Measurements from ENCODE around the gene GBE1. TPM values are rescaled to one million over a fixed set of nuclear protein-coding genes. Genes with fewer than 3 reads are reported as not detected.

GBE1 gene
- total RNA-seq, 1 experiment from 2014 or later, result 9.2 TPM

DNA sequence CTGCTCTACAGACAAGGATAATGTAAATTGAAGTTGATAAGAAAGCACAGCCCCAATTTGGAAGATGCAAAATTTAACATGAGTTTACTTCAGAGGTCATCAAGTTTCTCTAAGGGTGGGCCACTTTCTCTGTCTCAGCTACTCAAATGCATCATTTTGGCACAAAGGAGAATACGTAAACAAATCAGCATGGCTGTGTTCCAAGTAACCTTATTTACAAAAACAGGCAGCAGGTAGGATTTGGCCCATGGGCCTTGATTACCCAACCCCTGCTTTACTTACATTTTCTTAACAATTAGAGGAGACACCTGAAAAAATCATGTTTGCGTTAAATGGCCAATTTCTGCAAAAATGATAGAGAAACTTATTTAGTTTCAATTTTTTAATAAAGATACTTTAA is 181.7 kb downstream of the GBE1 start (continued):
- TF ChIP-seq, protein P1, sequence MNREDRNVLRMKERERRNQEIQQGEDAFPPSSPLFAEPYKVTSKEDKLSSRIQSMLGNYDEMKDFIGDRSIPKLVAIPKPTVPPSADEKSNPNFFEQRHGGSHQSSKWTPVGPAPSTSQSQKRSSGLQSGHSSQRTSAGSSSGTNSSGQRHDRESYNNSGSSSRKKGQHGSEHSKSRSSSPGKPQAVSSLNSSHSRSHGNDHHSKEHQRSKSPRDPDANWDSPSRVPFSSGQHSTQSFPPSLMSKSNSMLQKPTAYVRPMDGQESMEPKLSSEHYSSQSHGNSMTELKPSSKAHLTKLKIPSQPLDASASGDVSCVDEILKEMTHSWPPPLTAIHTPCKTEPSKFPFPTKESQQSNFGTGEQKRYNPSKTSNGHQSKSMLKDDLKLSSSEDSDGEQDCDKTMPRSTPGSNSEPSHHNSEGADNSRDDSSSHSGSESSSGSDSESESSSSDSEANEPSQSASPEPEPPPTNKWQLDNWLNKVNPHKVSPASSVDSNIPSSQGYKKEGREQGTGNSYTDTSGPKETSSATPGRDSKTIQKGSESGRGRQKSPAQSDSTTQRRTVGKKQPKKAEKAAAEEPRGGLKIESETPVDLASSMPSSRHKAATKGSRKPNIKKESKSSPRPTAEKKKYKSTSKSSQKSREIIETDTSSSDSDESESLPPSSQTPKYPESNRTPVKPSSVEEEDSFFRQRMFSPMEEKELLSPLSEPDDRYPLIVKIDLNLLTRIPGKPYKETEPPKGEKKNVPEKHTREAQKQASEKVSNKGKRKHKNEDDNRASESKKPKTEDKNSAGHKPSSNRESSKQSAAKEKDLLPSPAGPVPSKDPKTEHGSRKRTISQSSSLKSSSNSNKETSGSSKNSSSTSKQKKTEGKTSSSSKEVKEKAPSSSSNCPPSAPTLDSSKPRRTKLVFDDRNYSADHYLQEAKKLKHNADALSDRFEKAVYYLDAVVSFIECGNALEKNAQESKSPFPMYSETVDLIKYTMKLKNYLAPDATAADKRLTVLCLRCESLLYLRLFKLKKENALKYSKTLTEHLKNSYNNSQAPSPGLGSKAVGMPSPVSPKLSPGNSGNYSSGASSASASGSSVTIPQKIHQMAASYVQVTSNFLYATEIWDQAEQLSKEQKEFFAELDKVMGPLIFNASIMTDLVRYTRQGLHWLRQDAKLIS (CRISPR knock-in tag; IDR thresholded peaks at IDR 0.05; ENCODE audit: borderline replicate concordance), result no peak
- TF ChIP-seq GABPB1 (CRISPR knock-in tag; IDR thresholded peaks at IDR 0.05), result no peak
- TF ChIP-seq, protein P2, sequence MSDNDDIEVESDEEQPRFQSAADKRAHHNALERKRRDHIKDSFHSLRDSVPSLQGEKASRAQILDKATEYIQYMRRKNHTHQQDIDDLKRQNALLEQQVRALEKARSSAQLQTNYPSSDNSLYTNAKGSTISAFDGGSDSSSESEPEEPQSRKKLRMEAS (CRISPR knock-in tag; IDR thresholded peaks at IDR 0.05), result no peak

DNA sequence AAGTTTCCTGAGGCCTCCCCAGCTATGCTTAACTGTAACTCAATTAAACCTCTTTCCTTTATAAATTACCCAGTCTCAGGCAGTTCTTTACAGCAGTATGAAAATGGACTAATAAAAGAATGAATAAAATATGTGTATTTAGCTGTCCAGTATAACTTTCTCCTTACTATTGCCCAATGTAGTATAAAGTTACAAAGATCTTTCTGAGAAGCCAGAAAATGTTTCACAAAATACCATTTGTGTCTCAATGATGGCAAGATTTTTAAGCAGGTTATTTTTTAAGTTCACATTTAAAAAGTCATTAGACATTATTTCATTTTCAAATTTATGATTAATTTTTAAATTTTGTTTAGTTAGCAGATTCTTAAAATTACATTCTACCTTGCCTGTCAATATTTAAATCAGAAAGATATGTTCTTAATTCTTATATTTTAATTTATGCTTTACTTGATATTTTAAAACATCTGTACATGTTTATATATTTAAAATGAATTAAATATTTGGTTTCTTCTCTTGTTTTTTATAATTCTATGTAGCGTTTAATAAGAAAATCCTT is 189.2 kb downstream of the GBE1 start:
- no peaks in the 10 kb centered on the region for H3K27me3 Mint-ChIP-seq (ENCODE audit: low read depth)
- no peaks in the 10 kb centered on the region for H3K4me1 Mint-ChIP-seq
- POLR2A ChIA-PET, result no interaction called here
- H3K9me3 Mint-ChIP-seq, result 0 out of 2 replicates have a peak, but pooled peaks cover 5% of the 10 kb centered on the region
- no peak for ATAC-seq
- no peak overlapping the region for H3K27ac Mint-ChIP-seq
- DNase-seq (ENCODE audit: low spot score), result no peak
- no peak overlapping the region for H3K4me3 Mint-ChIP-seq
- H3K36me3 Mint-ChIP-seq, result no peaks in the 10 kb centered on the region
- TF ChIP-seq, protein P2 (CRISPR knock-in tag; IDR thresholded peaks at IDR 0.05), result no peak
- TF ChIP-seq NR2C2 (CRISPR knock-in tag; IDR thresholded peaks at IDR 0.05), result no peak
- CTCF ChIA-PET, result no interaction called here

DNA sequence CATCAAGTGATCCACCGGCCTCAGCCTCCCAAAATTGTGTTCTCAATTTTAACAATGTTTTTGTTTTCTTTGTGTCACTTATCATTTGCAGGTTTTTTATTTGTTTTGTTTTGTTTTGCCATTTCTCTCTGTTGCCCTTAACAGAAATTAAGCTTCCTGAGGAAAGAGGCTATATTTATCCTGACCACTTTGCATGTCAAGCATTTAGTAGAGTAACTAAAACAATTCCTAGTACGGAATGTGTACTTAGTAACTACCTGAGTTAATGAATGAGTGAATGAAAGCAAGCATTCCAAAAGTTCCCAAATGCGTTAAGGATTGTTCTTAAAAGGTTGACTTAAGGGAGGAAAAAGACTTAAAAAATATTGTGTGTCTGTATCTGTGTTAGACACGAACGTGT is 193.1 kb downstream of the GBE1 start:
- Mint-ChIP-seq H3K4me3 (no peak overlapping the region), H3K9me3 (peaks cover 12% of the 10 kb centered on the region; the same call in 1 of the 2 replicates), H3K4me1 (no peaks in the 10 kb centered on the region), H3K36me3 (peaks cover 5% of the 10 kb centered on the region), H3K27me3 (ENCODE audit: low read depth) (no peaks in the 10 kb centered on the region), H3K27ac (no peak overlapping the region)
- no peak for ATAC-seq
- ChIA-PET CTCF (no interaction called here), POLR2A (no interaction called here)
- no peak for TF ChIP-seq KAT7 (CRISPR knock-in tag; IDR thresholded peaks at IDR 0.05; ENCODE audit: borderline replicate concordance)
- TF ChIP-seq, protein P3, sequence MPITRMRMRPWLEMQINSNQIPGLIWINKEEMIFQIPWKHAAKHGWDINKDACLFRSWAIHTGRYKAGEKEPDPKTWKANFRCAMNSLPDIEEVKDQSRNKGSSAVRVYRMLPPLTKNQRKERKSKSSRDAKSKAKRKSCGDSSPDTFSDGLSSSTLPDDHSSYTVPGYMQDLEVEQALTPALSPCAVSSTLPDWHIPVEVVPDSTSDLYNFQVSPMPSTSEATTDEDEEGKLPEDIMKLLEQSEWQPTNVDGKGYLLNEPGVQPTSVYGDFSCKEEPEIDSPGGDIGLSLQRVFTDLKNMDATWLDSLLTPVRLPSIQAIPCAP (CRISPR knock-in tag; IDR thresholded peaks at IDR 0.05), result no peak
- TF ChIP-seq FOXP1 (CRISPR knock-in tag; IDR thresholded peaks at IDR 0.05; ENCODE audit: borderline replicate concordance), result no peak
- no peak for TF ChIP-seq NFATC4 (CRISPR knock-in tag; IDR thresholded peaks at IDR 0.05)
- no peak for TF ChIP-seq JAZF1 (CRISPR knock-in tag; IDR thresholded peaks at IDR 0.05)
- TF ChIP-seq, protein P4, sequence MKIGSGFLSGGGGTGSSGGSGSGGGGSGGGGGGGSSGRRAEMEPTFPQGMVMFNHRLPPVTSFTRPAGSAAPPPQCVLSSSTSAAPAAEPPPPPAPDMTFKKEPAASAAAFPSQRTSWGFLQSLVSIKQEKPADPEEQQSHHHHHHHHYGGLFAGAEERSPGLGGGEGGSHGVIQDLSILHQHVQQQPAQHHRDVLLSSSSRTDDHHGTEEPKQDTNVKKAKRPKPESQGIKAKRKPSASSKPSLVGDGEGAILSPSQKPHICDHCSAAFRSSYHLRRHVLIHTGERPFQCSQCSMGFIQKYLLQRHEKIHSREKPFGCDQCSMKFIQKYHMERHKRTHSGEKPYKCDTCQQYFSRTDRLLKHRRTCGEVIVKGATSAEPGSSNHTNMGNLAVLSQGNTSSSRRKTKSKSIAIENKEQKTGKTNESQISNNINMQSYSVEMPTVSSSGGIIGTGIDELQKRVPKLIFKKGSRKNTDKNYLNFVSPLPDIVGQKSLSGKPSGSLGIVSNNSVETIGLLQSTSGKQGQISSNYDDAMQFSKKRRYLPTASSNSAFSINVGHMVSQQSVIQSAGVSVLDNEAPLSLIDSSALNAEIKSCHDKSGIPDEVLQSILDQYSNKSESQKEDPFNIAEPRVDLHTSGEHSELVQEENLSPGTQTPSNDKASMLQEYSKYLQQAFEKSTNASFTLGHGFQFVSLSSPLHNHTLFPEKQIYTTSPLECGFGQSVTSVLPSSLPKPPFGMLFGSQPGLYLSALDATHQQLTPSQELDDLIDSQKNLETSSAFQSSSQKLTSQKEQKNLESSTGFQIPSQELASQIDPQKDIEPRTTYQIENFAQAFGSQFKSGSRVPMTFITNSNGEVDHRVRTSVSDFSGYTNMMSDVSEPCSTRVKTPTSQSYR (CRISPR knock-in tag; IDR thresholded peaks at IDR 0.05), result no peak
- no peak for TF ChIP-seq IRF2 (CRISPR knock-in tag; IDR thresholded peaks at IDR 0.05; ENCODE audit: borderline replicate concordance, low read depth)
- TF ChIP-seq, protein P5, sequence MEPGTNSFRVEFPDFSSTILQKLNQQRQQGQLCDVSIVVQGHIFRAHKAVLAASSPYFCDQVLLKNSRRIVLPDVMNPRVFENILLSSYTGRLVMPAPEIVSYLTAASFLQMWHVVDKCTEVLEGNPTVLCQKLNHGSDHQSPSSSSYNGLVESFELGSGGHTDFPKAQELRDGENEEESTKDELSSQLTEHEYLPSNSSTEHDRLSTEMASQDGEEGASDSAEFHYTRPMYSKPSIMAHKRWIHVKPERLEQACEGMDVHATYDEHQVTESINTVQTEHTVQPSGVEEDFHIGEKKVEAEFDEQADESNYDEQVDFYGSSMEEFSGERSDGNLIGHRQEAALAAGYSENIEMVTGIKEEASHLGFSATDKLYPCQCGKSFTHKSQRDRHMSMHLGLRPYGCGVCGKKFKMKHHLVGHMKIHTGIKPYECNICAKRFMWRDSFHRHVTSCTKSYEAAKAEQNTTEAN (CRISPR knock-in tag; IDR thresholded peaks at IDR 0.05), result no peak
- TF ChIP-seq, protein P1 (CRISPR knock-in tag; IDR thresholded peaks at IDR 0.05; ENCODE audit: borderline replicate concordance), result no peak
- TF ChIP-seq ZNF416 (CRISPR knock-in tag; IDR thresholded peaks at IDR 0.05), result no peak
- no peak for DNase-seq (ENCODE audit: low spot score)
